ENCODE data around the gene KCNQ1. TPM values are rescaled to one million over a fixed set of nuclear protein-coding genes. Genes with fewer than 3 reads are reported as not detected.

The KCNQ1 gene
- total RNA-seq, 2 experiments from 2014 or later = 20.4 to 26.0 TPM

DNA sequence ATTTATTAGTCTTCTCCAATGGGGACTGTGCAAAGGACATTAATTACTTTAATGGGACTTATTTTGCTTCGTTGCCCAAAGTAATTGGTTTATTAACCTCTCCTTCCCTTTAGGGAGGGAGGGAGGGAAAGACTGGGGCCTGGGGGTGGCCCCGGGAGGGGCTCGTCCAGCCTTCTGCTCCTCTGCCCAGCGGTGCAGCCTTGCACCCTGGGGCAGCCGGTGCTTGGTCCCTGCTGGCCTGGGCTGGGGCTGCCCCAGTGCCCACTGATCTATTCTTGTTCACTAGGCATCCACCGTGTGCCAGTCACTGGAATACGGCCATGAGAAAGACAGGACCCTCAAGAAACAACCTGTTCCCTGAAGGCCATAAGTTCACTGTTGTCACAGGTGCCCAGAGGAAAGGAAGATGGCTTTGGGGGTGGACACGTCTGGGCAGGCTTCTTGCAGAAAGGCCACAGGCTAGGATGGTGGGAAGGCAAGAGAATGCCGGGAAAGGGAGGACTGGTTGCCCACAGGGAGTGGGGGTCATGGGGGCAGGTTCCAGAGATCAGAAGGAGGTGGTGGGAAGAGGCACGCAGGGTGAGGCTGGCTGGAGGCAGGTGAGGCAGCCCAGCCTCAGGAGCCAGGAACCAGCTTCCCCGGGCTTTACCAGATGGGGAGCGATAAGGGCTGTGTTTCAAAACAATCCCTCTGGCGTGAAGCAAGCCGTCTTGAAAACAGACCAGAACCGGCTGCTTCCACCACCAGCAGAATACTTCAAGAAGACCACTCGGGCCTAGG, 302.6 kb downstream of the KCNQ1 start:
- Mint-ChIP-seq H3K27me3 (ENCODE audit: low read depth) (no peaks in the 10 kb centered on the region), H3K36me3 (ENCODE audit: low read depth) (no peaks in the 10 kb centered on the region), H3K27ac (no peak overlapping the region), H3K4me3 (no peak overlapping the region), H3K4me1 (ENCODE audit: low read depth) (no peaks in the 10 kb centered on the region), H3K9me3 (ENCODE audit: insufficient read depth) (no peaks in the 10 kb centered on the region)
- ATAC-seq (no peak), DNase-seq (no peak)
- CTCF ChIA-PET = no interaction called here
- POLR2A ChIA-PET = no interaction called here

DNA sequence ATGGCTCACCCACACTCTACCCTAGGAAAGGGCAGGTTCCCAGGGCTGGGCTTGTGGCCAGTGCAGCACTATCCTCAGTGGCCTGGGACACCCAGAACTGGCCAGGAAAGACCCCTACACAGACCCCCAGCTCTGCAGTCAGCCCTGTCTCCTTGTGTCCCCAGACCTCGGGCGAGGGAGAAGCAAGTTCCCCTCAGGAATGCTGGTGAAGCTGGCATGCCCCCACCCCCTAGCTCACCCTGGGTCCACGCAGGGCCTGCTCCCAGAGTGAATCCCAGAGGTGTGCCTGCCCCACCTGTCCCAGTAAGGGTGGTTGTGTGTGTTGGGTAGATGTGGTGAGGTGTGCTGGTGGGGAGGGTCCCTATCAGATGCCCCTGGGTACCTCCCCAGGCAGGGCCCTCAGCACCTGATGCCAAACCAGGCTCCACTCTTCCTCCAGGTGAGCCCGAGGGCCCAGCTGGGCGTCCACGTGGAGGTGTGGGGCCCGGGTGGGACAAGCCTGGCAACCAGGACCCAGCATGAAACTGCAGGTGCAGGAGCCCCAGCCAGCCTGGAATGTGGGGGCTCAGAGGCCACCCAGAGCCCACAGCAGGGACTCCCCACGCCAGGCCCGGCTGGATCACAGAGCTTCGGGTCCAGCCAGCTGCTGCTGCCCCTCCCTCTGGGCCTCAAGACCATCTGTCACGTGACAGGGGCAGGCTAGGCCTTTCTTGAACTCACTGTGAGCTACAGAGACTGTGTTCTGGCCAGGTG, 303.4 kb downstream of the KCNQ1 start:
- ChIA-PET POLR2A (no interaction called here), CTCF (no interaction called here)
- ATAC-seq (no peak), DNase-seq (no peak)
- Mint-ChIP-seq H3K27me3 (ENCODE audit: low read depth) (no peaks in the 10 kb centered on the region), H3K4me3 (no peak overlapping the region), H3K27ac (no peak overlapping the region), H3K9me3 (ENCODE audit: insufficient read depth) (no peaks in the 10 kb centered on the region), H3K4me1 (ENCODE audit: low read depth) (no peaks in the 10 kb centered on the region), H3K36me3 (ENCODE audit: low read depth) (no peaks in the 10 kb centered on the region)

DNA sequence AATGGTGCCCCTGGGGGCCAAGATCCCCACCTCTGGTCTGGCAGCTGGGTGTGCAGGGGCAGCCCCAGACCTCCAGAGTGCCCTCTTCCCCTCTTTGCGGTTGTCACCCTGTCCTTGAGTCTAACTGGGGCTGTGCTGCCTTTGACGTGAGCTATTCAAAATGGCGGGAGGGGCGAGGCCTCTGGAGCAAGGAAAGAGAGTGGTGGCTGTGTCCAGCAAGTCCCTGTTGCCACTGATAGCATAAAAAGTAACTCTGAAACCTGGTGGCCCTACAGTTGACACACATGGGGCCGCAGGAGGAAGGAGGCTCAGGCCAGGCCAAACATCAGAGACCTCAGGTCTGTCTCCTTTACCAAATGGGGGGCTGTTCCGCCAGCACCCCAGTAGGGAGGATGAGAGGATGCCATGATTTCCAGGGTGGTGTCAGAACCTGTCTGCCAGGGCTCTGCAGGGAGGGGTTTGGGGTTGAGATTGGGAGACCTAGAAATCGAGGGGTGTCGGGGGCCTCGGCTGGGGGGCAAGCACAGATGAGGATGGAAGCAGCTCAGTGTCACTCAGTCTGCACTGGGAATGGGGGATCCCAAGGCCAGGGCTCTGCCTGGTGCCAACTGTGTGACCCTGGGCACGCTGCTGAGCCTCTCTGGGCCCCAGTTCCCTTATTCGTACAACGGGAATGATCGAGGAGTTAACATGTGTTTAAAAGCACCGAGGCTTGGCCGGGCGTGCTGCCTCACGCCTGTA, 304.2 kb downstream of the KCNQ1 start:
- ChIA-PET POLR2A (no interaction called here), CTCF (no interaction called here)
- H3K9me3 Mint-ChIP-seq (ENCODE audit: insufficient read depth) = no peaks in the 10 kb centered on the region
- H3K4me1 Mint-ChIP-seq (ENCODE audit: low read depth) = no peaks in the 10 kb centered on the region
- H3K4me3 Mint-ChIP-seq = no peak overlapping the region
- H3K27me3 Mint-ChIP-seq (ENCODE audit: low read depth) = no peaks in the 10 kb centered on the region
- H3K27ac Mint-ChIP-seq = no peak overlapping the region
- H3K36me3 Mint-ChIP-seq (ENCODE audit: low read depth) = no peaks in the 10 kb centered on the region
- ATAC-seq (no peak), DNase-seq (no peak)

DNA sequence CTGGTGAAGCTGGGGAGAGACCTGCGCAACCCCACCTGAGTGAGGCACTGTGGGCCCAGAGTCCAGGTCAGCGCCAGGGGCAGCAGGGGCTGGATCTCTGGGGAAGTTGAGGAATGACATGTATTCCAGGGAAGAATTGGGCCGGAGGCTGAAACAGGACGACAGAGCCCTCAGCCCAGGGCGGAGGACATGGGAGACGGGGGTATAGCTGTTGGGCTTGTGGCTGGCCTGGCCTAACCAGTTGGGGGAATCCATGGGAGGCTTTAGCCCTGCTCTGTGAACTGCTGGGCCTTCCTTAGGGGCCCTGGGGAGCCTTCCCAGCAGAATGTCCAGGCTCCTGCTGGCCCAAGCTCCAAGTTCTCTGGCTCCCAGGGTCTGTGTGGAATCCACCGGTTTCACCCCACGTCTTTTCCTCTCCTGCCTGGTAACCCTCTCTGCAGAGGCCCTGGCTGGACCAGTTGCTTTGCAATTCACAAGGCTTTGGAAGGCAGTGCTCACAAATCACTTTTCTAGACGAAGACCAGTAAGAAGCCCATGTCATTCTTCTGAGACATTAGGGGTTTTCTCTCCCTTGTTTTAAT, 305.4 kb downstream of the KCNQ1 start:
- no peak for DNase-seq
- Mint-ChIP-seq H3K4me3 (no peak overlapping the region), H3K36me3 (ENCODE audit: low read depth) (no peaks in the 10 kb centered on the region), H3K27me3 (ENCODE audit: low read depth) (no peaks in the 10 kb centered on the region), H3K9me3 (ENCODE audit: insufficient read depth) (no peaks in the 10 kb centered on the region), H3K27ac (no peak overlapping the region), H3K4me1 (ENCODE audit: low read depth) (no peaks in the 10 kb centered on the region)
- POLR2A ChIA-PET = no interaction called here
- no peak for ATAC-seq
- CTCF ChIA-PET = no interaction called here

DNA sequence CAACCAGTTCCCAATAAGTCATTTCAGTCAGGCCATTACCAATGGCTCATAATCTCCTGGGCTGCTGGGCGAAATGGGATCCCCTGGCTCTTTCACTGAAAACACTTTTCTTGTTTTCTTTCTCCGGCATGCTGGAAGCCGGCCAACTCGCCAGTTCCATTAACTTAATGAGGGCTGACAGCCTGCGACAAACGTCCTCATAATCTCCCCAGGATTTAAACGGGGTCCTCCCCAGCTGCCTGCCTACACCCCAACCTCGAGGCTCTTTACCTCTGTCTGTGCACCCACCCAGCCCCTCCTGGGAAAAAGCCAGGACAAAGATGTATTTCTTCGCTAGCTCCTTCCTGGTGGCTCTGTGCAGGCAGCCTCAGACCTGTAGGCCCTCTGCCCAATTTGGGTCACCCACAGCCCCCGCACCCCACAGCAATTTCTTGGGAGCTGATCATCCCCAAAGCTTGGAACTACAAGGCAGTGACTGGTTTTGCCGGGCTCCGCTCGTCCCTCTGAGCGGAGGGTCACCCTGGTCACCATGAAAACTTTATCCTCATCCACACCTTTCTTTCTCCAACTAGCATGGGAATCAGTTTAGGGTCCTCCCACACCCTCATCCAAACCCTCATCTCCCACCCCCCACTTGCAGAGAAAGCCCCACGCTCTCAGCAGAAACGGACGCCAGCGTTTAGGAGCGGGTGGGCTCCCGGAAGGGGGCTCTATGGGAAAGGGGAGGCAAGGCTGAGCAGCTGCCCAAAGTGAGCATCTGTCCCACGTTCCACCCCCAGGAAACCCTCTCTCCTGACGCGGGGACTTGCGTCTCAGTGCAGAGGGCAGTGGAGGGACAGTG, 306.1 kb downstream of the KCNQ1 start:
- no peak overlapping the region for H3K4me3 Mint-ChIP-seq
- POLR2A ChIA-PET = no interaction called here
- no peak for DNase-seq

DNA sequence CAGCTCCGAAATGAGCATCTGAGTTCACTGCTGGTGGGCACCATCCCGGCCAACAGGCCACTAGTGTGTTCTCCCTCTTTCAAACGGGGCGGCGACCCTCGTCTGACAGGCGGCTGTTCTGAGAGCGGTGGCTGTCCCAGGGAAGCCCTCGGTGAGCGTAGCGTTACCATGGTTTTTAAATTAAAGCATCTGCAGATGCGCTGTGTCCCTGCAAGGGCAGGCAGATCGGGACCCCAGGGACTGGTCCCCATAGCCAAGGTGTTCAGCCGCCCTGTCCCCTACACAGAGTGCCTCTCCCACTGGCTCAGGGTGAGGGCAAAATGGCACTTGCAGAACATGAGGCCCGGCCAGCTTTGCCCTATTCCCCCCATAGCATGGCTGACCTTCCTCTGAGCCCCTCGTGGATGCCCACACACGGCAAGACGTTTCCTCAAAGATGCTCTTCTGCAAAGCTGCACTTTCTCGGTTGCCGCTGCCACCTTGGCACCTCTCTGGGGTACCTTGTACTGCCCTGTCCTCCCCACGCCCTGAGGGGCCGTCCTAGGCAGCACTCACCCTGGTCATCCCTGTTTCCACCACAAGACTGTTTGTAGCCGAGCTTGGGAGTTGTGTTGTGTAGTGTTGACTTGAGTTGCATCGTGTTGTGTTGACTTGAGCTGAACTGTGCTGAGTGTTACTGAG, 306.9 kb downstream of the KCNQ1 start:
- Mint-ChIP-seq H3K9me3 (ENCODE audit: insufficient read depth) (no peaks in the 10 kb centered on the region), H3K4me1 (ENCODE audit: low read depth) (no peaks in the 10 kb centered on the region), H3K27me3 (ENCODE audit: low read depth) (no peaks in the 10 kb centered on the region), H3K27ac (no peak overlapping the region), H3K36me3 (ENCODE audit: low read depth) (no peaks in the 10 kb centered on the region), H3K4me3 (no peak overlapping the region)
- ATAC-seq = no peak
- ChIA-PET CTCF (no interaction called here), POLR2A (interaction anchor here (0.9 kb wide), 1 partner anchor 14 kb away, joined by 3 read pairs; no protein-coding TSS in a partner anchor)
- no peak for DNase-seq

More for the DNA sequence above, 306.1 kb downstream of the KCNQ1 start:
- no peak for ATAC-seq
- no peaks in the 10 kb centered on the region for H3K36me3 Mint-ChIP-seq (ENCODE audit: low read depth)
- H3K9me3 Mint-ChIP-seq (ENCODE audit: insufficient read depth) = no peaks in the 10 kb centered on the region
- H3K27ac Mint-ChIP-seq = no peak overlapping the region
- CTCF ChIA-PET = no interaction called here
- no peaks in the 10 kb centered on the region for H3K27me3 Mint-ChIP-seq (ENCODE audit: low read depth)
- no peaks in the 10 kb centered on the region for H3K4me1 Mint-ChIP-seq (ENCODE audit: low read depth)

DNA sequence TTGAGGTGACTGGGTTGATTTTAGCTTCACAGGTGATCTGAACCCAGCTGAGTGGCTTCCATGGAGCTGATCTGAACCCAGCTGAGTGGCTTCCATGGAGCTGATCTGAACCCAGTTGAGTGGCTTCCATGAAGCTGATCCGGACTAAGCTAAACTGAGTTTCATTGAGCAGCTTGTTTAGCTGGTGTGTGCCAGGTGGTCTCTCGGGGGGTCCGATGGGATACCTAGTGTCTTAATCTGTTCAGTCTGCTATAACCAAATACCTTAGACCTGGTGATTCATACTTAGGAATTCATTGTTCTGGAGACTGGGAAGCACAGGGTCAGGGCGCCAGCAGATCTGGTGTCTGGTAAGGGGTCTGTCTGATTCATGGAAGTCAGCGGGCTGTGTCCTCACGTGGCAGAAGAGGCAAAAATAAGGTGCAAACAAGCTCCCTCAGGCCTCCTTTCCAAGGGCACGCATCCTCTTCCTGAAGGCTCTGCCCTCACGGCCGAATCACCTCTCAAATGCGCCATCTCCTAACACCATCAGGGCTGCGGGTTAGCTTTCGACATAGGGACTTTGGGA, 307.5 kb downstream of the KCNQ1 start:
- no peaks in the 10 kb centered on the region for H3K27me3 Mint-ChIP-seq (ENCODE audit: low read depth)
- DNase-seq (no peak), ATAC-seq (no peak)
- no peak overlapping the region for H3K27ac Mint-ChIP-seq
- no peaks in the 10 kb centered on the region for H3K36me3 Mint-ChIP-seq (ENCODE audit: low read depth)
- no peaks in the 10 kb centered on the region for H3K9me3 Mint-ChIP-seq (ENCODE audit: insufficient read depth)
- H3K4me3 Mint-ChIP-seq = no peak overlapping the region
- no peaks in the 10 kb centered on the region for H3K4me1 Mint-ChIP-seq (ENCODE audit: low read depth)
- CTCF ChIA-PET = no interaction called here
- POLR2A ChIA-PET = interaction anchor here (0.9 kb wide), 1 partner anchor 13 kb away, joined by 3 read pairs; no protein-coding TSS in a partner anchor

DNA sequence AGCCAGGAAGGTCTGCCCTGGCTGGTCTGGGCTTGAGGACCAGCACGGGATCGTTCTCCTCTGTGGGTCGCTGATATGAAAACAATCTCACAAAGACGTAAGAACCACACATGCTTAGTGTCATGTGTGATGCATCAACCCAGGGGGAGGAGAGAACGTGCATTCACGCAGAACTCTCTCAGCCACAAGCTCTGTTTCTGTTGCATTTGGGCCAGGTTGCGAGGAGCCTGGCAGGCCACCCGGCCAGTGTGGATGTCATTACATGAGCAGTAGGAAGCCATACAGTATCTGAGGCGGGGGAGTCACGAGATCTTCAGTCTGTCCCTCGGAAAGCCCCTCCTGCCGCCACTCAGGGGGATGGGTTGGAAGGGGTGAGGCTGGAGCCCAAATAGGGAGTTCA, 308.1 kb downstream of the KCNQ1 start:
- Mint-ChIP-seq H3K4me3 (no peak overlapping the region), H3K36me3 (ENCODE audit: low read depth) (no peaks in the 10 kb centered on the region), H3K4me1 (ENCODE audit: low read depth) (no peaks in the 10 kb centered on the region), H3K27ac (no peak overlapping the region), H3K9me3 (ENCODE audit: insufficient read depth) (no peaks in the 10 kb centered on the region), H3K27me3 (ENCODE audit: low read depth) (no peaks in the 10 kb centered on the region)
- ChIA-PET POLR2A (interaction anchor here (0.9 kb wide), 1 partner anchor 13 kb away, joined by 3 read pairs; no protein-coding TSS in a partner anchor), CTCF (no interaction called here)
- ATAC-seq (no peak), DNase-seq (no peak)

DNA sequence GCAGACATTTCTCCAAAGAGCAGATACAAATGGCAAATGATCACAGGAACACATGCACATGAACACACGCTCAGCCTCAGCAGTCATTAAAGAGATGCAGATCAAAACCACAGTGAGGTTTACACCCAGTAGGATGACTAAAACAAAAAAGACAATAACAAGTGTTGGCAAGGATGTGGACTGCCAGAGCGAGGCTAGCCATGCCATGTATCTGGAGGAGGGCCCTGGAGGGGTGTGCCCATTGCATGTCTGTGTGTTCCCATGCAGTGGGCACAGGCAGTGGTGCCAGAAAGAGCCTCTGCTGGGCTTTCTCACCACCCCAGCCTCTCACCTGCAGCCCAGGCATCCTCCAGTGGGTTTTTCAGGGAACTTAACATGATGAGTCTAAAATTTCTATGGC, 309.2 kb downstream of the KCNQ1 start:
- H3K27me3 Mint-ChIP-seq (ENCODE audit: low read depth) = no peaks in the 10 kb centered on the region
- no peaks in the 10 kb centered on the region for H3K9me3 Mint-ChIP-seq (ENCODE audit: insufficient read depth)
- H3K4me3 Mint-ChIP-seq = no peak overlapping the region
- ChIA-PET CTCF (no interaction called here), POLR2A (no interaction called here)
- no peak for DNase-seq
- ATAC-seq = no peak
- H3K27ac Mint-ChIP-seq = no peak overlapping the region
- H3K36me3 Mint-ChIP-seq (ENCODE audit: low read depth) = no peaks in the 10 kb centered on the region
- no peaks in the 10 kb centered on the region for H3K4me1 Mint-ChIP-seq (ENCODE audit: low read depth)

DNA sequence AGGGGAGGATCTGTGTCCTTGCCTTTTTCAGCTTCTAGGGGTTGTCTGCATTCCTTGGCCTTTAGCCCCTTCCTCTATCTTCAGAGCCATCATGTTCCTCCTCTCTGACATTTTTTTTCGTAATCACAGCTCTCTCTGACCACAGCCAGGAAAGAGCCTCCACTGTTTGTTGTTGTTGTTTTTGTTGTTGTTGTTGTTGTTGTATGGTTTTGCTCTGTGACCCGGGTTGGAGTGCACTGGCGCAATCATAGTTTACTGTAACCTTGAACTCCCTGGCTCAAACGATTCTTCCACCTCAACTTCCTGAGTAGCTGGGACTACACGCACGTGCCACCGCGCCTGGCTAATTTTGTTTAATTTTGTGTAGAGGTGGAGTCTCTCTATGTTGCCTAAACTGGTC, 310.3 kb downstream of the KCNQ1 start:
- H3K36me3 Mint-ChIP-seq (ENCODE audit: low read depth) = no peaks in the 10 kb centered on the region
- ChIA-PET CTCF (no interaction called here), POLR2A (interaction anchor here (0.6 kb wide), 1 partner anchor 526 kb away, joined by 3 read pairs; no protein-coding TSS in a partner anchor)
- H3K4me1 Mint-ChIP-seq (ENCODE audit: low read depth) = no peaks in the 10 kb centered on the region
- no peak for DNase-seq
- H3K9me3 Mint-ChIP-seq (ENCODE audit: insufficient read depth) = no peaks in the 10 kb centered on the region
- no peak overlapping the region for H3K4me3 Mint-ChIP-seq
- H3K27me3 Mint-ChIP-seq (ENCODE audit: low read depth) = no peaks in the 10 kb centered on the region
- H3K27ac Mint-ChIP-seq = no peak overlapping the region
- ATAC-seq = no peak

DNA sequence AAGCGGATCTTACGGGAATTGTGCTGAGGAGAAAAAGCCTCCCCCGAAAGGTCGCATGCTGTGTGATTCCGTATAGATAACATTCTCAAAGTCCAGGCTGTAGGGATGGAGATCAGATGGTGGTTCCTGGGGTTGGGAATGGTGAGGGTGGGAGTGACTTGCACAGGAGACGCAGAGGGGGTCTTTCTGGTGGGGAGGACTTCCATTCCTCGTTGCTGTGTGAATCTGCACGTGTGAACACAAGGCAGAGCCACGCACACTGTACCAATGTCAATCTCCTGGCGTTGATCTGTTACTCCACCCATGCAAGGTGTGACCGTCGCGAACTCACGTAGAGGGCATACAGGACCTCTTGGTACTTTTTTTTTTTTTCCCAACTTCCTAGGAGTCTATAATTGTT, 313.9 kb downstream of the KCNQ1 start:
- no peak for ATAC-seq
- H3K4me3 Mint-ChIP-seq = no peak overlapping the region

More for the DNA sequence above, 313.9 kb downstream of the KCNQ1 start:
- Mint-ChIP-seq H3K9me3 (ENCODE audit: insufficient read depth) (no peaks in the 10 kb centered on the region), H3K4me1 (ENCODE audit: low read depth) (no peaks in the 10 kb centered on the region), H3K36me3 (ENCODE audit: low read depth) (no peaks in the 10 kb centered on the region), H3K27me3 (ENCODE audit: low read depth) (no peaks in the 10 kb centered on the region), H3K27ac (no peak overlapping the region)
- POLR2A ChIA-PET = no interaction called here
- CTCF ChIA-PET = no interaction called here
- DNase-seq = no peak
